ENCODE results near the gene ZNF423.

ZNF423 gene

DNA sequence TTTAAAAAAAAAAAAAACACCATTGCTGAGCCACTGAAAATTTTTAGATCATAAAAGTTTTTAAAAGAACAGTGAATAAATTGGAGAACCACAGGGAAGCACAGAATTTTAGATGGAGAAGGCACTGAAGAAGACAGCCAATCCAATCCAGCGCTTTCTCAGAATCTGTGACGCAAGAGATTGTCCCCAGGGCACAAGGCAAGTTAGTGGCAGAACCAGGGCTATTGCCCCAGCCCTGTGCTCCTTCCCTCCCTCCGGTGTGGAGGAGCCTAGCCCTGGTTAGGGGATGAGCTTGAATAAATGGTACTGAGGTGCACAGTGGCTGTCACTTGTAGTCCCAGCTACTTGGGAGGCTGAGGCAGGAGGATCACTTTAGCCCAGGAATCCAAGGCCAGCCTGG is 108.3 kb downstream of the ZNF423 start:
- H3K4me3 ChIP-seq (ENCODE audit: low read depth in 1 of 2, low read length in 2 of 2) = no peak overlapping the region
- no peak overlapping the region for H3K9ac ChIP-seq (ENCODE audit: low read depth in 1 of 2, low read length in 2 of 2)
- no peak overlapping the region for H3K27ac ChIP-seq (ENCODE audit: low read depth, low read length)
- no peaks in the 10 kb centered on the region for H3K36me3 ChIP-seq (ENCODE audit: control insufficient read depth in 1 of 2, insufficient read depth in 2 of 2, low read length in 2 of 2)
- H3K9me3 ChIP-seq (ENCODE audit: control insufficient read depth in 1 of 2, low read length in 2 of 2) = no peaks in the 10 kb centered on the region
- H3K27me3 ChIP-seq (ENCODE audit: control insufficient read depth in 1 of 2, insufficient read depth in 2 of 2, low read length in 2 of 2) = peaks cover 0 to 5% of the 10 kb centered on the region in 2 donors
- H3K4me1 ChIP-seq (ENCODE audit: control insufficient read depth in 1 of 2, insufficient read depth in 2 of 2, low read length in 2 of 2) = no peaks in the 10 kb centered on the region

DNA sequence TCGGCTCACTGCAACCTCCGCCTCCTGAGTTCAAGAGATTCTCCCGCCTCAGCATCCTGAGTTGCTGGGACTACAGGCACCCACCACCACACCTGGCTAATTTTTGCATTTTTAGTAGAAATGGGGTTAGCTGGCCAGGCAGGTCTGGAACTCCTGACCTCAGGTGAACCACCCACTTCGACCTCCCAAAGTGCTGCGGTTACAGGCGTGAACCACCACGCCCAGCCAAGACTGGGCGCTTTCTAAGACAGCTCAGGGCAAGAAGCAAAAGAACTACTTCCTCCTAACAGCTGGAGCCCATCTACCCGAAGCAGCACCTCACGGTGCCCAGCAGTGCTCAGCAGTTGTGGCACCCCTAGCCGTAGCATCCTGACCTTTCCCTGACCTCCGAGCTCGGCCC is 109.4 kb downstream of the ZNF423 start:
- peaks cover 0 to 5% of the 10 kb centered on the region in 2 donors for H3K27me3 ChIP-seq (ENCODE audit: control insufficient read depth in 1 of 2, insufficient read depth in 2 of 2, low read length in 2 of 2)
- H3K36me3 ChIP-seq (ENCODE audit: control insufficient read depth in 1 of 2, insufficient read depth in 2 of 2, low read length in 2 of 2) = no peaks in the 10 kb centered on the region
- H3K4me1 ChIP-seq (ENCODE audit: control insufficient read depth in 1 of 2, insufficient read depth in 2 of 2, low read length in 2 of 2) = no peaks in the 10 kb centered on the region
- no peak overlapping the region for H3K4me3 ChIP-seq (ENCODE audit: low read depth in 1 of 2, low read length in 2 of 2)
- H3K27ac ChIP-seq (ENCODE audit: low read depth, low read length) = no peak overlapping the region
- H3K9me3 ChIP-seq (ENCODE audit: control insufficient read depth in 1 of 2, low read length in 2 of 2) = no peaks in the 10 kb centered on the region
- H3K9ac ChIP-seq (ENCODE audit: low read depth in 1 of 2, low read length in 2 of 2) = no peak overlapping the region

DNA sequence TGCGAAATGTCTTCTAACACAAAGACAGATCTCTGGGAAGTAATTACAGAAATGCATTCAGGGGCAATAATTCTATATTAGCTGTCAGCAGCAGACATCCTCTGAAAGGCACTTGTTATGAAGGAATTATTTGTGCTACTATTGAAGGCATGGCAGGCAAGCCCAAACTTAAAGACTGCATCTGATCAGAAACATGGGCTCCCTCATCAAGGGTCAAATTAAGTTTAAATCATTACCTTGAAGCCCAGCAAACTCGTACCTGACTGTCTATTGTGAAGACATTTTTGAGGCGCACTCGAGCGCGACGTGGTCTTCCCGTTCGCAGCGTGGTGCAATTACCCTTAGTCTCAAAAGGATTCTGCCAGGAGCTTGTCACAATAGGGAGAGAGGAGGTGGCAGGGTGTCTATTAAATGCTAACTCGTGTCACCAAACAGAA is 110.6 kb downstream of the ZNF423 start:
- H3K4me1 ChIP-seq (ENCODE audit: control insufficient read depth in 1 of 2, insufficient read depth in 2 of 2, low read length in 2 of 2) = no peaks in the 10 kb centered on the region
- no peaks in the 10 kb centered on the region for H3K9me3 ChIP-seq (ENCODE audit: control insufficient read depth in 1 of 2, low read length in 2 of 2)
- no peak overlapping the region for H3K9ac ChIP-seq (ENCODE audit: low read depth in 1 of 2, low read length in 2 of 2)
- no peak overlapping the region for H3K27ac ChIP-seq (ENCODE audit: low read depth, low read length)
- H3K4me3 ChIP-seq (ENCODE audit: low read depth in 1 of 2, low read length in 2 of 2) = no peak overlapping the region
- H3K27me3 ChIP-seq (ENCODE audit: control insufficient read depth in 1 of 2, insufficient read depth in 2 of 2, low read length in 2 of 2) = peaks cover 0 to 5% of the 10 kb centered on the region in 2 donors
- H3K36me3 ChIP-seq (ENCODE audit: control insufficient read depth in 1 of 2, insufficient read depth in 2 of 2, low read length in 2 of 2) = no peaks in the 10 kb centered on the region

DNA sequence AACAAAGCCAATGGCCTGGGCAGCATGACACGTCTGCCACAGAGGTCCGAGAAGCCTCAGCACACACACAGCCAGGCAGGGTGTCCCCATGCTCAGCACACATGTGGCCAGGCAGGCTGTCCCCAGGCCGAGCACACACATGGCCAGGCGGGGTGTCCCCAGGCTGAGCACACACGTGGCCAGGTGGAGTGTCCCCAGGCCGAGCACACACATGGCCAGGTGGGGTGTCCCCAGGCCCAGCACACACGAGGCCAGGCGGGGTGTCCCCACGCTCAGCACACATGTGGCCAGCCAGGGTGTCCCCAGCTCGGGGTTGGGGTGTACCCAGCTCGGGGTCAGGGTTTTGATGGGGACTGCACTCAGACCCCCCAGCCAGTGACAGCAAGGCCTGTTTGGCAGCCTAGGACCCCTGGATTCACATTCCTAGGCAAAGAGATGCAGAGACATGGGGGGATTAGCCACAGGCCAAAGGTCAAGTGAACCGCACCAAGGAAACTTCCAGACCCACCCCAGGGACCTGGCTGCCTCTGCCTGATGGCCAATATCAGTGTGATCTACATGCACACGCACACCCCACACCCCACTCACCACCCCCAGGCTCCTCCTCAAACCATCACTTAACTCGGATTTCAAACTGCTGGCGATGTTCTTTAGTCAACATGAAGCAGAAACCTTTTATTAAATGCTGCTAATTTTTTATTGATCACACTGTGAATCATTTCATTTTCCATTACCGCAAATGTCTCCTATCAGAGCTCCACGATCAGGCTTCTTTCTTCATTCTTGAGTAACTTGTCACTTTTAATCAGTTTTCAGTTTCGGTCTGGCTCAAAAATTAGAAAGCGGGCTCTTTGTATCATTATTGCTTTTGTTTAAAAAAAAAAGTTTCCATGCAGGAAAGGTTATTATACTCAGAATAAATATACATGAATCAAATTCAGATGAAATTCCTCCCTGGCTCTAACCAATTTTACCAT is 111.4 kb downstream of the ZNF423 start:
- no peaks in the 10 kb centered on the region for H3K4me1 ChIP-seq (ENCODE audit: control insufficient read depth in 1 of 2, insufficient read depth in 2 of 2, low read length in 2 of 2)
- no peaks in the 10 kb centered on the region for H3K9me3 ChIP-seq (ENCODE audit: control insufficient read depth in 1 of 2, low read length in 2 of 2)
- H3K4me3 ChIP-seq (ENCODE audit: low read depth in 1 of 2, low read length in 2 of 2) = no peak overlapping the region
- no peak overlapping the region for H3K9ac ChIP-seq (ENCODE audit: low read depth in 1 of 2, low read length in 2 of 2)
- no peaks in the 10 kb centered on the region for H3K36me3 ChIP-seq (ENCODE audit: control insufficient read depth in 1 of 2, insufficient read depth in 2 of 2, low read length in 2 of 2)
- peaks cover 0 to 5% of the 10 kb centered on the region in 2 donors for H3K27me3 ChIP-seq (ENCODE audit: control insufficient read depth in 1 of 2, insufficient read depth in 2 of 2, low read length in 2 of 2)
- H3K27ac ChIP-seq (ENCODE audit: low read depth, low read length) = no peak overlapping the region

DNA sequence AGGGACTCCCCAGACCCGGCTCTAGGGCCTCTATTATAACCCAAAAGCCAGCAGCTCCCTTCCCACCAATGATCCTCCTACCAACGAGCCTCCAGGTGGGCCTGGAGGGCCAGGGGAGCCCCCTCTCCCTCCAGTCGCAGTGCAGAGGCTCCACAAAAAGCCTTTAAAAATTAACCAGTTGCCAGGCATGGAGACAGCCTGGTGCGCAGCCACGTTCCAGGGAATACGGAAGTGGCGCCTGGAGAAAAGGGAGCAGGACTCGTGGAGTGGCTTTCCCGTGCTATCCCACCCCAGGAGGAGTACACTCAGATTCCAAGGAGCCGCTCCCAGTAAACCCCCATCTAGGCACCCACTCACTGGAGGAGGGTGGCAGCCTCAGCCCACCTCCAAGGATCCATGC is 112.3 kb downstream of the ZNF423 start:
- no peaks in the 10 kb centered on the region for H3K9me3 ChIP-seq (ENCODE audit: control insufficient read depth in 1 of 2, low read length in 2 of 2)
- no peak overlapping the region for H3K9ac ChIP-seq (ENCODE audit: low read depth in 1 of 2, low read length in 2 of 2)
- H3K36me3 ChIP-seq (ENCODE audit: control insufficient read depth in 1 of 2, insufficient read depth in 2 of 2, low read length in 2 of 2) = no peaks in the 10 kb centered on the region
- no peaks in the 10 kb centered on the region for H3K4me1 ChIP-seq (ENCODE audit: control insufficient read depth in 1 of 2, insufficient read depth in 2 of 2, low read length in 2 of 2)
- H3K27me3 ChIP-seq (ENCODE audit: control insufficient read depth in 1 of 2, insufficient read depth in 2 of 2, low read length in 2 of 2) = peaks cover 0 to 2% of the 10 kb centered on the region in 2 donors
- no peak overlapping the region for H3K27ac ChIP-seq (ENCODE audit: low read depth, low read length)
- H3K4me3 ChIP-seq (ENCODE audit: low read depth in 1 of 2, low read length in 2 of 2) = no peak overlapping the region

DNA sequence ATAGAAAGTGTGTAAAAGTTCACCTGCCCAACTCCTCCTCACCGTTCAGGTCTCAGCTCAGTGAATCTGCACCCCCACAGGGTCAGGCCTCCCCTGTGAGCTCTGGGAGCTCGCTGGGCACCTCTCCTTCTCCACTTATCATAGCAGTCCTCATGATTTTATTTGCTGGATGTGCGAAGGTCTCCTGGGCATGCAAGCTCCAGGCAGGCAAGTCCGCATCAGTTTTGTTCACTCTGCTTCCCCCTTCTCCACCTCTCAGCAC is 112.8 kb downstream of the ZNF423 start:
- Histone ChIP-seq H3K4me3 (ENCODE audit: low read depth in 1 of 2, low read length in 2 of 2) (no peak overlapping the region), H3K4me1 (ENCODE audit: control insufficient read depth in 1 of 2, insufficient read depth in 2 of 2, low read length in 2 of 2) (no peaks in the 10 kb centered on the region), H3K9ac (ENCODE audit: low read depth in 1 of 2, low read length in 2 of 2) (no peak overlapping the region), H3K27ac (ENCODE audit: low read depth, low read length) (no peak overlapping the region), H3K36me3 (ENCODE audit: control insufficient read depth in 1 of 2, insufficient read depth in 2 of 2, low read length in 2 of 2) (no peaks in the 10 kb centered on the region), H3K9me3 (ENCODE audit: control insufficient read depth in 1 of 2, low read length in 2 of 2) (no peaks in the 10 kb centered on the region), H3K27me3 (ENCODE audit: control insufficient read depth in 1 of 2, insufficient read depth in 2 of 2, low read length in 2 of 2) (no peaks in the 10 kb centered on the region)

DNA sequence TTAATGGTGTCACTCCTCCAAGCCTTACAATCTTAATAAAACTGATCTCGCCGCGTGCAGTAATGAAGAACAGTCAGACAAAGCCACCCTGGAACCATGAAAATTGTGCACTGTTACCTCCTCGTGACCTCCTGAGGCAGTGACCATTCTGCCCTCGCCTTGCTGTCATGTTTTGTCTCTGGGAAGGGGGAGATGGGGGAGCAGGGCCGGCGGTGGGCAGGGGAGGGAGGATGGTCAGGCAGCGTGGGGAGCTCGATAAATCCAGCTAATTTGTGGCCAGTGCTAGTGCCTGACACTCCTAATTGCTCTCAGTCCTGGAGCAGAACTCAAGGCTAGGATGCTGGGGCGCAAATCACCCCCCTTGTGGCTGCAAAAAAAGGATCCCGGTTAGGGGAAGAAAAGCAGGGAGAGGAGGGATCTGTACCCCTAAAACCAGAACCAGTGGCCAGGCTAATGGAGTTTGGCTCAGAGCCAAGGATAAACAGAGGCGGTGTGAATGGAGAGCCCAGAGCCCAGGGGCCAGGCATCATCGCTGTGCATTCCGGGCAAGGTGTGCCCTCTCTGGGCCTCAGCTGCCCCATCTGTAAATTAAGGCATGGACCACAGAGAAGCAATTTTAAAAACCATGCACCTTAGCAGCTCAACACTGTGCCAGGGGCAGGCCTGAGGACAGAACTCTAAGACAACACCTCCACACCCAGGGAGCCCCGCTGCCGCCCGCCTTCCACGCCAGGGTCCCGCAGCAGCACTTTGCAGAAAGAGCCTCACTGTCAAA is 113.3 kb downstream of the ZNF423 start:
- Histone ChIP-seq H3K9ac (ENCODE audit: low read depth in 1 of 2, low read length in 2 of 2) (no peak overlapping the region), H3K27ac (ENCODE audit: low read depth, low read length) (no peak overlapping the region), H3K4me3 (ENCODE audit: low read depth in 1 of 2, low read length in 2 of 2) (no peak overlapping the region), H3K4me1 (ENCODE audit: control insufficient read depth in 1 of 2, insufficient read depth in 2 of 2, low read length in 2 of 2) (no peaks in the 10 kb centered on the region), H3K27me3 (ENCODE audit: control insufficient read depth in 1 of 2, insufficient read depth in 2 of 2, low read length in 2 of 2) (no peaks in the 10 kb centered on the region), H3K36me3 (ENCODE audit: control insufficient read depth in 1 of 2, insufficient read depth in 2 of 2, low read length in 2 of 2) (no peaks in the 10 kb centered on the region), H3K9me3 (ENCODE audit: control insufficient read depth in 1 of 2, low read length in 2 of 2) (no peaks in the 10 kb centered on the region)

DNA sequence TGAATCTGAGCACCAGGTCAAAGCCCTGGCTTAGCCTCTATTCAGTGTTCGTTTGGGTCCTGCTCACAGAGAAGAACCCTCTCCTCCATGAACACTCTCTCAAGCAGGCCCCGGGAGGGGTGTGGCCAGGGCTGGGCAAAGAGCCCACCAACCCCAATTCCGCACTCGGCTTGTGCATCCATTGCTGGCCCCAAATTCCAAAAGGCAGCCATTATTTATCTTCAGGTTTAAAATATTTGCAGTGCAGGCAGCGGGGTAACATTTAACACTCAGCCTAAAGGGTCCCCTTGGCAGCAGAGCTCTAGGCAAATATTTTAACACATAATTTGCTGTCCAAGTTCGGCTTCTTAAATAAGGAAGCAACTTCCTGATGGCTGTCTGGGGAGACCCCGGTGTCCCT is 115.7 kb downstream of the ZNF423 start:
- Histone ChIP-seq H3K27ac (ENCODE audit: low read depth, low read length) (no peak overlapping the region), H3K4me1 (ENCODE audit: control insufficient read depth in 1 of 2, insufficient read depth in 2 of 2, low read length in 2 of 2) (no peaks in the 10 kb centered on the region), H3K27me3 (ENCODE audit: control insufficient read depth in 1 of 2, insufficient read depth in 2 of 2, low read length in 2 of 2) (no peaks in the 10 kb centered on the region), H3K9me3 (ENCODE audit: control insufficient read depth in 1 of 2, low read length in 2 of 2) (no peaks in the 10 kb centered on the region), H3K4me3 (ENCODE audit: low read depth in 1 of 2, low read length in 2 of 2) (no peak overlapping the region), H3K9ac (ENCODE audit: low read depth in 1 of 2, low read length in 2 of 2) (no peak overlapping the region), H3K36me3 (ENCODE audit: control insufficient read depth in 1 of 2, insufficient read depth in 2 of 2, low read length in 2 of 2) (no peaks in the 10 kb centered on the region)

DNA sequence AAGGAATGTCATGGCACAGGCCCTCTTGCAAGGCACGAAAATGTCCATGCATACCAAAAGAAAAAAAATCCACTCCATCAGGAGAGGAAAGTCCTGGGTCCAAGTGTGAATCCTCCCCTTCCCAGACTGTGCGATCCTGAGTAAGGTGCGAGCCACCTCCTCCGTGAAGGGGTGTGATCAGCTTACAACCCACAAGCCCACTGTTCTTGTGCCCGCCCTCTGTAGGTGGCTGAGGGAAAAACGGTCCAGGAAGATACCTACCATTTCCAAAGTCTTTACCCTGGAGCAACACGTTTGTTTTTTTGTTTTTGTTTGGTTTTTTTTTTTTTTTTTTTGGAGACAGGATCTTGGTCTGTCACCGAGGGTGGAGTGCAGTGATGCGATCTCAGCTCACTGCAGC is 116.5 kb downstream of the ZNF423 start:
- Histone ChIP-seq H3K9me3 (ENCODE audit: control insufficient read depth in 1 of 2, low read length in 2 of 2) (no peaks in the 10 kb centered on the region), H3K27ac (ENCODE audit: low read depth, low read length) (no peak overlapping the region), H3K4me1 (ENCODE audit: control insufficient read depth in 1 of 2, insufficient read depth in 2 of 2, low read length in 2 of 2) (no peaks in the 10 kb centered on the region), H3K36me3 (ENCODE audit: control insufficient read depth in 1 of 2, insufficient read depth in 2 of 2, low read length in 2 of 2) (no peaks in the 10 kb centered on the region), H3K9ac (ENCODE audit: low read depth in 1 of 2, low read length in 2 of 2) (no peak overlapping the region), H3K27me3 (ENCODE audit: control insufficient read depth in 1 of 2, insufficient read depth in 2 of 2, low read length in 2 of 2) (no peaks in the 10 kb centered on the region), H3K4me3 (ENCODE audit: low read depth in 1 of 2, low read length in 2 of 2) (no peak overlapping the region)

DNA sequence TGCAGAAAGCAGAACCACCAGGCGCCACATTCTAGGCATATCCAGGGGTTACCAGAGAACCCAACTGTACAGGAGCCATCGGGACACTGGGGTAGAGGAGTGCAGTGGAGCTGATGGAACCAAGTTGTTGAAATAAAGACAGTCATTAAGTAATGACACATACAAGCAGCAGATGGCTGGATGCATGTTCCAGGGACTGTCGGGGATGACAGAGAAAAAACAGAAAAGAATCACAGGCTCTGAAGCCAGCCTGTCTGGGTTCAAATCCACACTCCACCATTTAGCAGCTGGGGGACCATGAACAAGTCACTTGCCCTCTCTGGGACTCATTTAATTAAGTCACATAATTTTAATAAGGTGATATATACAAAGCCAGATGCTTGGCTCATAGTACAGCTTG is 117.1 kb downstream of the ZNF423 start:
- H3K36me3 ChIP-seq (ENCODE audit: control insufficient read depth in 1 of 2, insufficient read depth in 2 of 2, low read length in 2 of 2) = no peaks in the 10 kb centered on the region
- no peaks in the 10 kb centered on the region for H3K27me3 ChIP-seq (ENCODE audit: control insufficient read depth in 1 of 2, insufficient read depth in 2 of 2, low read length in 2 of 2)
- H3K9me3 ChIP-seq (ENCODE audit: control insufficient read depth in 1 of 2, low read length in 2 of 2) = no peaks in the 10 kb centered on the region
- H3K27ac ChIP-seq (ENCODE audit: low read depth, low read length) = no peak overlapping the region
- no peak overlapping the region for H3K9ac ChIP-seq (ENCODE audit: low read depth in 1 of 2, low read length in 2 of 2)
- H3K4me3 ChIP-seq (ENCODE audit: low read depth in 1 of 2, low read length in 2 of 2) = no peak overlapping the region
- H3K4me1 ChIP-seq (ENCODE audit: control insufficient read depth in 1 of 2, insufficient read depth in 2 of 2, low read length in 2 of 2) = no peaks in the 10 kb centered on the region
